KMS-11 (cell line): ENCODE results near the gene VAV2.

Experiments used
- H2AFZ ChIP-seq: fragments of 200-600 bp; sonication (generic); 2 replicates; pipeline ENCODE4 v1.6.1; 2016; ENCODE audit warnings: antibody characterized with exemption, mixed run types, low read depth
- H3K27ac ChIP-seq: fragments of 200-600 bp; sonication (generic); 2 replicates; pipeline ENCODE4 v1.6.1; 2016; ENCODE audit warnings: mild to moderate bottlenecking, mixed run types
- H3K27me3 ChIP-seq: fragments of 200-600 bp; sonication (generic); 2 replicates; pipeline ENCODE4 v1.6.1; 2017; ENCODE audit warnings: mild to moderate bottlenecking, low read depth, mixed run types, moderate library complexity; ENCODE audit not compliant: insufficient read depth
- H3K36me3 ChIP-seq: fragments of 200-600 bp; sonication (generic); 2 replicates; pipeline ENCODE4 v1.6.1; 2017; ENCODE audit warnings: mild to moderate bottlenecking, mixed run types; ENCODE audit not compliant: insufficient read depth
- H3K4me1 ChIP-seq: fragments of 200-600 bp; sonication (generic); 2 replicates; pipeline ENCODE4 v1.6.1; 2016; ENCODE audit warnings: mild to moderate bottlenecking, low read depth, mixed run types; ENCODE audit not compliant: poor library complexity, severe bottlenecking
- H3K4me2 ChIP-seq: fragments of 200-600 bp; sonication (generic); 2 replicates; pipeline ENCODE4 v1.7.0; 2016; ENCODE audit warnings: mild to moderate bottlenecking, mixed run types
- H3K4me3 ChIP-seq: fragments of 200-600 bp; sonication (generic); IDR thresholded peaks from 2 replicates; pipeline ENCODE4 v1.6.1; 2017; ENCODE audit warnings: low read depth, low read length, mixed read lengths; ENCODE audit not compliant: insufficient read depth
- H3K79me2 ChIP-seq: fragments of 200-600 bp; sonication (generic); 2 replicates; pipeline ENCODE4 v1.6.1; 2016; ENCODE audit warnings: low read depth, mixed run types; ENCODE audit not compliant: insufficient read depth
- H3K9ac ChIP-seq: fragments of 200-600 bp; sonication (generic); 2 replicates; pipeline ENCODE4 v1.6.1; 2016; ENCODE audit warnings: mild to moderate bottlenecking, mixed run types
- H4K20me1 ChIP-seq: fragments of 200-600 bp; sonication (generic); 2 replicates; pipeline ENCODE4 v1.6.1; 2016; ENCODE audit warnings: mild to moderate bottlenecking, mixed run types; ENCODE audit not compliant: insufficient read depth
- CTCF ChIP-seq: fragments of 200-600 bp; sonication (generic); conservative IDR thresholded peaks from 2 replicates; pipeline ENCODE4 v1.6.1; 2017; ENCODE audit warnings: low read depth, mild to moderate bottlenecking, antibody characterized with exemption, low read length, moderate library complexity, mixed read lengths

VAV2 gene

DNA sequence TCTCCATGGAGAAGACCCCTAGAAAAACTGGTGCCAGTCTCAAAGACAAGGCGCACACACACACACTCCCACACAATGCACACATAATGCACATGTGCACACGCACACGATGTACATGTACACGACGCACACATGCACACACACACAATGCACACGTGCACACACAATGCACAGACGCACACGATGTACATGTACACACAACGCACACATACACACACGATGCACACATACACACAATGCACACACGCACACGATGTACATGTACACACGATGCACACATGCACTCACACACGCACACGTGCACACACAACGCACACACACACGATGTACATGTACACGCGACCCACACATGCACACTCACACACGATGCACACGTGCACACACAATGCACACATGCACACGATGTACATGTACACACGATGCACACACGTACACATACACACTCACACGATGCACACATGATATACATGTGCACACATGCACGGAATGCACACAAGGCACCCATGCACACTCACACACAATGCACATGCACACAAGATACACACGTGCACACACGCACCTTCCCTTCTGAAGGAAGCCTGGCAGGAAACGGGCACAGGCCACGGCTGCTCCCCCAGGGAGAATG, 76.5 kb downstream of the VAV2 start:
- no peak overlapping the region for H3K9ac ChIP-seq
- no peaks in the 10 kb centered on the region for H3K4me1 ChIP-seq
- H2AFZ ChIP-seq = no peak overlapping the region
- H3K4me3 ChIP-seq = no peak overlapping the region
- H4K20me1 ChIP-seq = no peaks in the 10 kb centered on the region
- no peaks in the 10 kb centered on the region for H3K27me3 ChIP-seq
- no peak for TF ChIP-seq CTCF
- no peak overlapping the region for H3K4me2 ChIP-seq
- H3K27ac ChIP-seq = no peak overlapping the region
- no peaks in the 10 kb centered on the region for H3K36me3 ChIP-seq
- H3K79me2 ChIP-seq = no peaks in the 10 kb centered on the region

DNA sequence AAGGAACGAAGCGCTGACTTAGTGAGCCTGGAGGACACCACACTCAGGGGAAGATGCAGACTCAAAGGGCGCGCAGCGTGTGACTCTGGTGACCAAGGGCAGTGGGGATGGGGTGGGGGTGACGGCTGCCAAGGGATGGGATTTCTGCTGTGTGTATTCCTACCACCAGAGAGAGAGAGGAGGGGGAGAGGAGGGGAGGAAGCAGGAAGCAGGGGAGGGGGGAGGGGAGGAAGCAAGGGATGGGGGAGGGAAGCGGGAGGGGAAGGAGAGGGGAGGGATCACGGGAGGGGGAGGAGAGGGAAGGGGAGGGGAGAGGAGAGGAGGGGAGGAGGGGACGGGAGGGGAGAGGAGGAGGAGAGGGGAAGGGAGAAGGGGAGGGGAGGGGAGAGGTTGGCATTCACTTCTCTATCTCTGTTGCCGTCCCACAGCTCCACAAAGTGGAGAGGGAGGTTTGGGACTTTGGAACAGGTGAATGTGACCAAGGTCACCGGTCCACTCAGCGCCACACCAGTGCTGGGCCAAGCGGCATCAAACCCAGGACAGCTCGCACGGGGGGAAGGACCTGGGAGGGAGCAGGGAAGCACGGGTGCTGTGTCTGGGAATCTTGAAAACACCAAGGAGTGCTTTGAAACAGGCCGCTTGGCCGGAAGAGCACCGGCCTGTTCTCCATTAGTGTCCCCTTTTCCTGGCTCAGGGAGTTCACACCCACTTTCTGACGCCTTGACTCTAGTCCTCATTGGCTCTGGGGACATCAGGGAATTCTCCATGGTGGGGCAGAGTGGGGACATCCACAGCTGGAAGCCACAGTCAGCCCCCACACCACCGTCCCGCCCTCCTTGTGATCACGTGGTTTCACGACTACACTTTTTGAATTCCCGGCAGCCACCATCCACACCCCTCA, 77.4 kb downstream of the VAV2 start:
- H3K79me2 ChIP-seq = no peaks in the 10 kb centered on the region
- no peaks in the 10 kb centered on the region for H3K36me3 ChIP-seq
- no peaks in the 10 kb centered on the region for H3K4me1 ChIP-seq
- H2AFZ ChIP-seq = no peak overlapping the region
- no peak for TF ChIP-seq CTCF
- no peaks in the 10 kb centered on the region for H3K27me3 ChIP-seq
- no peak overlapping the region for H3K4me3 ChIP-seq
- H3K27ac ChIP-seq = no peak overlapping the region
- H3K9ac ChIP-seq = no peak overlapping the region
- H3K4me2 ChIP-seq = no peak overlapping the region
- no peaks in the 10 kb centered on the region for H4K20me1 ChIP-seq

DNA sequence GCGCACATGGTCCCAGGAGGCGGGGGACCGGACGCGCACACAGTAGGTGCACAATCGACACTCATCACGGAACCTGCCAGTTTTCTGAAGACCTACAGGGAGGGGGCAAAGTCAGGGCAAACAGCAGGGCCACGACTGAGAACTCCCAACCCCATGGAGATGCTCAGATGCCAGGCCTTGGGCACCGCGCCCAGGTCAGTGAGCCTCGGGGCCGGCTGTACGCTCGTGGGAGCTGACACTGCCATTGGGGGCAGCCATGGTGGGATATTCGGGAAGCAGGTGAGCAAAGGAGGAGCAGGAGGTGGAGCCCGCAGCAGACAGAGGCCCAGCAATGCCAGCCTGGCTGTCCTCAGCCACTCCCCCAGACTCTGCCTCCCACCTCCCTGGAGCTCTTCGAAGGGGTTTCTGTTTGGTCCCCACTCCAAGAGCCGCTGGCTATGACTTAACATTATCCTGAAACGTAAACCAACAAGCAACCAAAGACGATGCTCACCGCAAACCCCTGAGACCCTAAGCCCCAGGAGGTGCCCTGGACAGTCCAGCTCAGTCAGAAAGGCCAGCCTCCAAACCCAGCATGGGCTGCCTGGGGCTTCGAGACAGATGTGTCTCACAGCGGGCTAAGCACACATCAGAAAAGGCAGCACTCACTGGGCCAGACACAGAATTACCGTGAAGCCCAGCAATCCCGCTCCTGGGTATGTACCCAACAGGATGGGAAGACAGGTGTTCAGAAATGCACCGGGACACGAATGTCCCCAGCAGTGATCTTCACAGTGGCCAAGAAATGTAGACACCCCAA, 78.4 kb downstream of the VAV2 start:
- Histone ChIP-seq H3K4me3 (no peak overlapping the region), H3K79me2 (no peaks in the 10 kb centered on the region), H3K27ac (no peak overlapping the region), H3K4me2 (no peak overlapping the region), H3K36me3 (no peaks in the 10 kb centered on the region), H3K27me3 (no peaks in the 10 kb centered on the region), H3K4me1 (no peaks in the 10 kb centered on the region), H4K20me1 (no peaks in the 10 kb centered on the region), H2AFZ (no peak overlapping the region), H3K9ac (no peak overlapping the region)
- TF ChIP-seq CTCF = no peak

GRCh38 chr9:133910855-133911514, 81.1 kb downstream of the VAV2 start:
- no peaks in the 10 kb centered on the region for H4K20me1 ChIP-seq
- H3K4me3 ChIP-seq = no peak overlapping the region
- no peak for TF ChIP-seq CTCF
- H3K4me1 ChIP-seq = no peaks in the 10 kb centered on the region
- no peak overlapping the region for H3K4me2 ChIP-seq
- no peak overlapping the region for H3K27ac ChIP-seq
- H3K27me3 ChIP-seq = no peaks in the 10 kb centered on the region
- no peaks in the 10 kb centered on the region for H3K36me3 ChIP-seq
- H2AFZ ChIP-seq = no peak overlapping the region
- no peak overlapping the region for H3K9ac ChIP-seq
- no peaks in the 10 kb centered on the region for H3K79me2 ChIP-seq
